Measurements from ENCODE around the gene ZNF490. TPM values are rescaled to one million over a fixed set of nuclear protein-coding genes. Genes with fewer than 3 reads are reported as not detected.
"Not testable (repeated sequence)": the region's sequence is repeated elsewhere in the genome, so short reads cannot be mapped to it uniquely, and the experiment has no call there.

The ZNF490 gene
- 1 to 10 TPM; 3.1 to 8.2 (median 3.5) TPM for polyA plus RNA-seq

- Mint-ChIP-seq H3K9me3 (no peaks in the 10 kb centered on the region), H3K4me1 (peaks cover 45 to 51% of the 10 kb centered on the region in 2 donors), H3K27me3 (ENCODE audit: low read depth in 3 of 3) (peaks cover 0 to 14% (median 13%) of the 10 kb centered on the region in 3 donors), H3K4me3 (peak within 1 kb of the TSS; percentile 99 to 100 (median 100)), H3K27ac (peak within 1 kb of the TSS; percentile 99 to 100 (median 100)), H3K36me3 (peaks cover 0 to 5% (median 3%) of the 10 kb centered on the region in 3 donors)
- DNase-seq, result peak; percentile 96
Observed at GRCh38 chr19:12610540-12611360, at the start of gene ZNF490, which contains the start of gene ZNF791. ZNF490 (minus strand) TSS chr19:12610813; CDS start chr19:12610680, 133 bp downstream. ZNF791 (plus strand) TSS chr19:12610920; CDS start chr19:12611080, 160 bp downstream.

- H3K36me3 Mint-ChIP-seq, result peaks cover 10 to 27% (median 23%) of the 10 kb centered on the region in 3 donors
- no peaks in the 10 kb centered on the region for H3K4me1 Mint-ChIP-seq
- no peak overlapping the region for H3K4me3 Mint-ChIP-seq
- peaks cover 0 to 6% (median 0%) of the 10 kb centered on the region in 3 donors for H3K27me3 Mint-ChIP-seq (ENCODE audit: low read depth in 3 of 3)
- no peak for DNase-seq
- H3K9me3 Mint-ChIP-seq, result no peaks in the 10 kb centered on the region
- no peak overlapping the region for H3K27ac Mint-ChIP-seq
Observed at GRCh38 chr19:12657966-12658365, 47.4 kb upstream of the ZNF490 start.

- no peak for DNase-seq
- Mint-ChIP-seq H3K27me3 (ENCODE audit: low read depth in 3 of 3) (peaks cover 0 to 4% (median 0%) of the 10 kb centered on the region in 3 donors), H3K27ac (no peak overlapping the region), H3K4me3 (no peak overlapping the region), H3K4me1 (no peaks in the 10 kb centered on the region), H3K36me3 (peaks cover 10 to 26% (median 21%) of the 10 kb centered on the region in 3 donors), H3K9me3 (no peaks in the 10 kb centered on the region)
Observed at GRCh38 chr19:12656899-12657571, 46.4 kb upstream of the ZNF490 start.

- Mint-ChIP-seq H3K4me3 (no peak overlapping the region), H3K27ac (peak overlapping the region in 1 of 6 donors; percentile 7), H3K9me3 (no peaks in the 10 kb centered on the region), H3K4me1 (no peaks in the 10 kb centered on the region), H3K27me3 (ENCODE audit: low read depth in 3 of 3) (peaks cover 0 to 4% (median 0%) of the 10 kb centered on the region in 3 donors), H3K36me3 (peaks cover 15 to 28% (median 25%) of the 10 kb centered on the region in 3 donors)
- DNase-seq, result no peak
Observed at GRCh38 chr19:12655546-12655945, 44.9 kb upstream of the ZNF490 start.

- peaks cover 0 to 8% of the 10 kb centered on the region in 2 donors for H3K4me1 Mint-ChIP-seq
- DNase-seq, result no peak
- H3K27ac Mint-ChIP-seq, result no peak overlapping the region
- peaks cover 10 to 21% (median 17%) of the 10 kb centered on the region in 3 donors for H3K36me3 Mint-ChIP-seq
- H3K4me3 Mint-ChIP-seq, result no peak overlapping the region
- H3K27me3 Mint-ChIP-seq (ENCODE audit: low read depth in 3 of 3), result peaks cover 0 to 2% (median 0%) of the 10 kb centered on the region in 3 donors
- H3K9me3 Mint-ChIP-seq, result no peaks in the 10 kb centered on the region
Observed at GRCh38 chr19:12652219-12652618, 41.6 kb upstream of the ZNF490 start.

GRCh38 chr19:12649941-12650340 lies 39.3 kb upstream of the ZNF490 start:
- peaks cover 0 to 10% of the 10 kb centered on the region in 2 donors for H3K4me1 Mint-ChIP-seq
- H3K27me3 Mint-ChIP-seq (ENCODE audit: low read depth in 3 of 3), result peaks cover 0 to 4% (median 2%) of the 10 kb centered on the region in 3 donors
- H3K27ac Mint-ChIP-seq, result no peak overlapping the region
- no peak overlapping the region for H3K4me3 Mint-ChIP-seq
- peaks cover 4 to 9% (median 5%) of the 10 kb centered on the region in 3 donors for H3K36me3 Mint-ChIP-seq
- no peaks in the 10 kb centered on the region for H3K9me3 Mint-ChIP-seq
- DNase-seq, result no peak

- Mint-ChIP-seq H3K9me3 (no peaks in the 10 kb centered on the region), H3K27ac (no peak overlapping the region), H3K4me3 (peak overlapping the region in 1 of 5 donors; percentile 46), H3K36me3 (peaks cover 4 to 9% (median 5%) of the 10 kb centered on the region in 3 donors), H3K27me3 (ENCODE audit: low read depth in 3 of 3) (peaks cover 0 to 4% (median 2%) of the 10 kb centered on the region in 3 donors), H3K4me1 (peaks cover 0 to 10% of the 10 kb centered on the region in 2 donors)
- no peak for DNase-seq
Observed at GRCh38 chr19:12648088-12648487, 37.5 kb upstream of the ZNF490 start.

- Mint-ChIP-seq H3K27me3 (ENCODE audit: low read depth in 3 of 3) (peaks cover 0 to 4% (median 2%) of the 10 kb centered on the region in 3 donors), H3K9me3 (no peaks in the 10 kb centered on the region), H3K27ac (peak overlapping the region in 1 of 6 donors; percentile 50), H3K36me3 (peaks cover 4 to 9% (median 5%) of the 10 kb centered on the region in 3 donors), H3K4me3 (peak overlapping the region in 2 of 5 donors; percentile 59 to 72), H3K4me1 (peaks cover 0 to 10% of the 10 kb centered on the region in 2 donors)
- peak; percentile 46 to 50 (median 48) for DNase-seq
Observed at GRCh38 chr19:12647490-12648071, 37.0 kb upstream of the ZNF490 start.

- Mint-ChIP-seq H3K27ac (no peak overlapping the region), H3K4me1 (peaks cover 0 to 10% of the 10 kb centered on the region in 2 donors), H3K9me3 (no peaks in the 10 kb centered on the region), H3K27me3 (ENCODE audit: low read depth in 3 of 3) (peaks cover 0 to 4% (median 2%) of the 10 kb centered on the region in 3 donors), H3K4me3 (peak overlapping the region in 2 of 5 donors; percentile 24 to 40), H3K36me3 (peaks cover 4 to 9% (median 5%) of the 10 kb centered on the region in 3 donors)
- no peak for DNase-seq
Observed at GRCh38 chr19:12647047-12647446, 36.4 kb upstream of the ZNF490 start.

- peak overlapping the region in 1 of 5 donors; percentile 40 for H3K4me3 Mint-ChIP-seq
- H3K27ac Mint-ChIP-seq, result peak overlapping the region in 2 of 6 donors; percentile 1 to 12
- H3K27me3 Mint-ChIP-seq (ENCODE audit: low read depth in 3 of 3), result peaks cover 0 to 4% (median 2%) of the 10 kb centered on the region in 3 donors
- no peaks in the 10 kb centered on the region for H3K9me3 Mint-ChIP-seq
- H3K36me3 Mint-ChIP-seq, result peaks cover under 1 to 6% (median under 1%) of the 10 kb centered on the region in 3 donors
- DNase-seq, result no peak
- H3K4me1 Mint-ChIP-seq, result peaks cover 0 to 10% of the 10 kb centered on the region in 2 donors
Observed at GRCh38 chr19:12646551-12646950, 35.9 kb upstream of the ZNF490 start.

- not testable (repeated sequence) for H3K27ac Mint-ChIP-seq; H3K27me3 Mint-ChIP-seq (ENCODE audit: low read depth in 3 of 3); H3K4me3 Mint-ChIP-seq; H3K9me3 Mint-ChIP-seq; H3K36me3 Mint-ChIP-seq; DNase-seq
- peaks cover 8 to 20% of the 10 kb centered on the region in 2 donors for H3K4me1 Mint-ChIP-seq
Observed at GRCh38 chr19:12643716-12644115, 33.1 kb upstream of the ZNF490 start.

GRCh38 chr19:12642506-12642905 lies 31.9 kb upstream of the ZNF490 start:
- Mint-ChIP-seq H3K36me3 (no peaks in the 10 kb centered on the region), H3K9me3 (no peaks in the 10 kb centered on the region), H3K4me3 (no peak overlapping the region), H3K4me1 (peaks cover 8 to 12% of the 10 kb centered on the region in 2 donors), H3K27ac (no peak overlapping the region), H3K27me3 (ENCODE audit: low read depth in 3 of 3) (peaks cover 0 to 9% (median 2%) of the 10 kb centered on the region in 3 donors)
- no peak for DNase-seq

- H3K27ac Mint-ChIP-seq, result no peak overlapping the region
- no peak overlapping the region for H3K4me3 Mint-ChIP-seq
- no peaks in the 10 kb centered on the region for H3K36me3 Mint-ChIP-seq
- H3K27me3 Mint-ChIP-seq (ENCODE audit: low read depth in 3 of 3), result peaks cover 0 to 7% (median 2%) of the 10 kb centered on the region in 3 donors
- peaks cover 8 to 10% of the 10 kb centered on the region in 2 donors for H3K4me1 Mint-ChIP-seq
- H3K9me3 Mint-ChIP-seq, result no peaks in the 10 kb centered on the region
- DNase-seq, result no peak
Observed at GRCh38 chr19:12641456-12641855, 30.8 kb upstream of the ZNF490 start.
